CD4-positive, CD25-positive, alpha-beta regulatory T cell (primary cell): ENCODE data around the gene MYO16. TPM values are rescaled to one million over a fixed set of nuclear protein-coding genes. Genes with fewer than 3 reads are reported as not detected.

ENCODE experiments used
- ATAC-seq, 2 donors: fragments of 150-1000 bp; cut with Tn5 transposase; one replicate each; pipeline ENCODE4 v1.10.0; 2021; ENCODE audit warnings: low read depth in 2 of 2, moderate number of reproducible peaks in 2 of 2, moderate library complexity in 1 of 2
- DNase-seq, 3 donors: peaks; one replicate each; pipeline versions ENCODE4 v3.0.0 to v3.0.0-alpha.2; 2012 to 2022; ENCODE audit warnings: mixed read lengths in 1 of 3
- H3K27ac ChIP-seq: one replicate; pipeline ENCODE4 v1.7.0; 2013; ENCODE audit warnings: mild to moderate bottlenecking, low read length; ENCODE audit not compliant: insufficient read depth, poor library complexity, severe bottlenecking
- H3K27me3 ChIP-seq: one replicate; pipeline ENCODE4 v1.7.0; 2013; ENCODE audit warnings: low read length; ENCODE audit not compliant: control insufficient read depth, insufficient read depth
- H3K36me3 ChIP-seq: one replicate; pipeline ENCODE4 v1.7.0; 2013; ENCODE audit warnings: mild to moderate bottlenecking, low read length, moderate library complexity; ENCODE audit not compliant: control insufficient read depth, insufficient read depth
- H3K4me1 ChIP-seq: 2 replicates; pipeline ENCODE4 v1.7.0; 2013; ENCODE audit warnings: mild to moderate bottlenecking, low read length; ENCODE audit not compliant: insufficient read depth, control insufficient read depth, poor library complexity, severe bottlenecking
- H3K4me3 ChIP-seq: one replicate; pipeline ENCODE4 v1.7.0; 2013; ENCODE audit warnings: low read depth, mild to moderate bottlenecking, low read length, moderate library complexity
- H3K9me3 ChIP-seq, 2 experiments: 1 replicate in 1 of 2; 2 replicates in 1 of 2; pipeline ENCODE4 v1.7.0; 2013; ENCODE audit warnings: low read length in 2 of 2, mild to moderate bottlenecking in 1 of 2, moderate library complexity in 1 of 2; ENCODE audit not compliant: control insufficient read depth in 2 of 2
- H3K27ac Mint-ChIP-seq, 3 donors: one replicate each; pipeline ENCODE4 v1.8.0; 2020 to 2022; ENCODE audit warnings: mild to moderate bottlenecking in 3 of 3, mixed read lengths in 3 of 3, moderate library complexity in 2 of 3
- H3K27me3 Mint-ChIP-seq: one replicate; pipeline ENCODE4 v1.8.0; 2022; ENCODE audit warnings: mild to moderate bottlenecking, mixed read lengths
- H3K36me3 Mint-ChIP-seq: one replicate; pipeline ENCODE4 v1.8.0; 2020; ENCODE audit warnings: mixed read lengths
- H3K4me1 Mint-ChIP-seq, 4 donors: one replicate each; pipeline ENCODE4 v1.8.0; 2020 to 2022; ENCODE audit warnings: mixed read lengths in 4 of 4, mild to moderate bottlenecking in 1 of 4
- H3K4me3 Mint-ChIP-seq, 4 donors: one replicate each; pipeline ENCODE4 v1.8.0; 2020 to 2022; ENCODE audit warnings: mild to moderate bottlenecking in 4 of 4, mixed read lengths in 4 of 4, moderate library complexity in 3 of 4
- H3K9me3 Mint-ChIP-seq, 7 donors: one replicate each; pipeline ENCODE4 v1.8.0; 2020 to 2022; ENCODE audit warnings: mixed read lengths in 7 of 7, mild to moderate bottlenecking in 3 of 7, moderate library complexity in 2 of 7
- polyA plus RNA-seq, 4 donors: library from polyadenylated mRNA; unstranded; fragments of 300-500 nt; fragmentation: Illumina TruSeq; gene quantifications; one replicate each; pipeline ENCODE4 v1.2.3, GENCODE V29; 2021
- total RNA-seq: library from RNA; stranded (reverse); gene quantifications from one replicate; pipeline ENCODE4 v1.2.3, GENCODE V29; 2022

MYO16 gene
- total and polyA plus RNA-seq, 5 donors from 2014 or later = 0.08 to 2.3 (median 0.29) TPM

- no peak overlapping the region for H3K4me3 ChIP-seq
- ATAC-seq (no peak), DNase-seq (no peak)
- H3K9me3 Mint-ChIP-seq = no peaks in the 10 kb centered on the region
- H3K4me1 Mint-ChIP-seq = peaks cover 0 to 2% (median 0%) of the 10 kb centered on the region in 4 donors
- no peaks in the 10 kb centered on the region for H3K27me3 ChIP-seq
- no peaks in the 10 kb centered on the region for H3K4me1 ChIP-seq
- H3K9me3 ChIP-seq = no peaks in the 10 kb centered on the region
- H3K36me3 Mint-ChIP-seq = no peaks in the 10 kb centered on the region
- H3K27ac ChIP-seq = no peak overlapping the region
- no peak overlapping the region for H3K27ac Mint-ChIP-seq
- H3K4me3 Mint-ChIP-seq = no peak overlapping the region
- H3K36me3 ChIP-seq = no peaks in the 10 kb centered on the region
- no peaks in the 10 kb centered on the region for H3K27me3 Mint-ChIP-seq
Observed at GRCh38 chr13:108925070-108925469, 295.7 kb downstream of the MYO16 start.

GRCh38 chr13:108926862-108927261 is 297.5 kb downstream of the MYO16 start:
- no peaks in the 10 kb centered on the region for H3K27me3 Mint-ChIP-seq
- no peak overlapping the region for H3K27ac Mint-ChIP-seq
- Histone ChIP-seq H3K36me3 (no peaks in the 10 kb centered on the region), H3K9me3 (no peaks in the 10 kb centered on the region), H3K27ac (no peak overlapping the region), H3K4me3 (no peak overlapping the region), H3K4me1 (no peaks in the 10 kb centered on the region), H3K27me3 (no peaks in the 10 kb centered on the region)
- H3K4me3 Mint-ChIP-seq = no peak overlapping the region
- no peak for DNase-seq
- H3K4me1 Mint-ChIP-seq = no peaks in the 10 kb centered on the region
- no peak for ATAC-seq
- H3K9me3 Mint-ChIP-seq = no peaks in the 10 kb centered on the region
- H3K36me3 Mint-ChIP-seq = no peaks in the 10 kb centered on the region

- DNase-seq (no peak), ATAC-seq (no peak)
- no peaks in the 10 kb centered on the region for H3K36me3 Mint-ChIP-seq
- H3K9me3 Mint-ChIP-seq = no peaks in the 10 kb centered on the region
- no peak overlapping the region for H3K27ac ChIP-seq
- no peaks in the 10 kb centered on the region for H3K4me1 ChIP-seq
- H3K4me3 Mint-ChIP-seq = no peak overlapping the region
- H3K27me3 ChIP-seq = no peaks in the 10 kb centered on the region
- no peaks in the 10 kb centered on the region for H3K9me3 ChIP-seq
- no peak overlapping the region for H3K27ac Mint-ChIP-seq
- H3K4me3 ChIP-seq = no peak overlapping the region
- no peaks in the 10 kb centered on the region for H3K4me1 Mint-ChIP-seq
- H3K27me3 Mint-ChIP-seq = no peaks in the 10 kb centered on the region
- no peaks in the 10 kb centered on the region for H3K36me3 ChIP-seq
Observed at GRCh38 chr13:108927615-108928014, 298.2 kb downstream of the MYO16 start.

- H3K36me3 ChIP-seq = no peaks in the 10 kb centered on the region
- no peak overlapping the region for H3K4me3 ChIP-seq
- no peaks in the 10 kb centered on the region for H3K36me3 Mint-ChIP-seq
- DNase-seq = no peak
- H3K4me1 Mint-ChIP-seq = no peaks in the 10 kb centered on the region
- no peak for ATAC-seq
- no peak overlapping the region for H3K27ac ChIP-seq
- no peaks in the 10 kb centered on the region for H3K27me3 Mint-ChIP-seq
- no peak overlapping the region for H3K4me3 Mint-ChIP-seq
- H3K9me3 ChIP-seq = no peaks in the 10 kb centered on the region
- H3K9me3 Mint-ChIP-seq = peaks cover 0 to 1% (median 0%) of the 10 kb centered on the region in 7 donors
- no peak overlapping the region for H3K27ac Mint-ChIP-seq
- no peaks in the 10 kb centered on the region for H3K4me1 ChIP-seq
- H3K27me3 ChIP-seq = no peaks in the 10 kb centered on the region
Observed at GRCh38 chr13:108929532-108930206, 300.3 kb downstream of the MYO16 start.

GRCh38 chr13:108932196-108932595 is 302.8 kb downstream of the MYO16 start:
- H3K9me3 ChIP-seq = no peaks in the 10 kb centered on the region
- Mint-ChIP-seq H3K4me3 (peak overlapping the region in 1 of 4 donors; percentile 52), H3K27me3 (peaks cover 7% of the 10 kb centered on the region), H3K9me3 (peaks cover 0 to 3% (median 0%) of the 10 kb centered on the region in 7 donors), H3K27ac (no peak overlapping the region), H3K4me1 (no peaks in the 10 kb centered on the region), H3K36me3 (no peaks in the 10 kb centered on the region)
- H3K36me3 ChIP-seq = no peaks in the 10 kb centered on the region
- no peak overlapping the region for H3K4me3 ChIP-seq
- H3K27ac ChIP-seq = no peak overlapping the region
- H3K27me3 ChIP-seq = no peaks in the 10 kb centered on the region
- ATAC-seq (no peak), DNase-seq (no peak)
- no peaks in the 10 kb centered on the region for H3K4me1 ChIP-seq

- no peaks in the 10 kb centered on the region for H3K4me1 ChIP-seq
- Mint-ChIP-seq H3K4me1 (no peaks in the 10 kb centered on the region), H3K36me3 (no peaks in the 10 kb centered on the region), H3K27me3 (peaks cover 7% of the 10 kb centered on the region), H3K4me3 (no peak overlapping the region), H3K27ac (no peak overlapping the region), H3K9me3 (peaks cover 0 to 4% (median 1%) of the 10 kb centered on the region in 7 donors)
- no peaks in the 10 kb centered on the region for H3K36me3 ChIP-seq
- ATAC-seq (no peak), DNase-seq (no peak)
- H3K9me3 ChIP-seq = no peaks in the 10 kb centered on the region
- H3K27ac ChIP-seq = no peak overlapping the region
- H3K4me3 ChIP-seq = no peak overlapping the region
- no peaks in the 10 kb centered on the region for H3K27me3 ChIP-seq
Observed at GRCh38 chr13:108933061-108933460, 303.6 kb downstream of the MYO16 start.

- DNase-seq (no peak), ATAC-seq (no peak)
- Mint-ChIP-seq H3K27me3 (peaks cover 12% of the 10 kb centered on the region), H3K4me3 (no peak overlapping the region), H3K27ac (no peak overlapping the region), H3K36me3 (no peaks in the 10 kb centered on the region), H3K9me3 (peaks cover 0 to 4% (median 1%) of the 10 kb centered on the region in 7 donors), H3K4me1 (no peaks in the 10 kb centered on the region)
- Histone ChIP-seq H3K9me3 (no peaks in the 10 kb centered on the region), H3K27ac (no peak overlapping the region), H3K27me3 (no peaks in the 10 kb centered on the region), H3K4me1 (no peaks in the 10 kb centered on the region), H3K36me3 (no peaks in the 10 kb centered on the region), H3K4me3 (no peak overlapping the region)
Observed at GRCh38 chr13:108938155-108938554, 308.7 kb downstream of the MYO16 start.

- H3K36me3 ChIP-seq = no peaks in the 10 kb centered on the region
- H3K4me1 ChIP-seq = no peaks in the 10 kb centered on the region
- Mint-ChIP-seq H3K4me1 (no peaks in the 10 kb centered on the region), H3K9me3 (peaks cover 0 to 4% (median 1%) of the 10 kb centered on the region in 7 donors), H3K36me3 (no peaks in the 10 kb centered on the region), H3K27ac (no peak overlapping the region), H3K27me3 (peaks cover 12% of the 10 kb centered on the region), H3K4me3 (no peak overlapping the region)
- no peak overlapping the region for H3K27ac ChIP-seq
- H3K4me3 ChIP-seq = no peak overlapping the region
- H3K9me3 ChIP-seq = no peaks in the 10 kb centered on the region
- ATAC-seq (no peak), DNase-seq (no peak)
- no peaks in the 10 kb centered on the region for H3K27me3 ChIP-seq
Observed at GRCh38 chr13:108940121-108940520, 310.7 kb downstream of the MYO16 start.
